ENCODE data around the gene RMDN2. TPM values are rescaled to one million over a fixed set of nuclear protein-coding genes. Genes with fewer than 3 reads are reported as not detected.
A peak's percentile ranks its signal among the peaks of the same experiment; 100 is the strongest.

The RMDN2 gene
- total and polyA plus RNA-seq, 4 donors, result 7.3 to 30.6 (median 13.3) TPM

- Histone ChIP-seq H3K27me3 (ENCODE audit: control insufficient read depth in 4 of 4, insufficient read depth in 4 of 4, low read length in 3 of 4) (no peaks in the 10 kb centered on the region), H3K27ac (ENCODE audit: low read depth in 1 of 2, low read length in 2 of 2) (no peak overlapping the region), H3K4me3 (ENCODE audit: low read depth in 1 of 3, low read length in 3 of 3) (no peak overlapping the region), H3K4me1 (ENCODE audit: control insufficient read depth in 4 of 4, insufficient read depth in 4 of 4, low read length in 3 of 4) (peaks cover 0 to 3% (median 1%) of the 10 kb centered on the region in 4 donors), H3K36me3 (ENCODE audit: control insufficient read depth in 4 of 4, insufficient read depth in 3 of 4, low read depth in 1 of 4, low read length in 3 of 4) (no peaks in the 10 kb centered on the region), H3K9ac (ENCODE audit: low read depth in 1 of 2, low read length in 2 of 2) (no peak overlapping the region), H3K9me3 (ENCODE audit: control insufficient read depth in 4 of 4, low read length in 3 of 4) (no peaks in the 10 kb centered on the region)
- 95% methylated on average over 1 of the region's 1 CpG for WGBS
- TF ChIP-seq HNF4A (conservative IDR thresholded peaks at IDR 0.05), result no peak
- TF ChIP-seq YY1 (IDR thresholded peaks at IDR 0.05), result no peak
- no peak for DNase-seq (ENCODE audit: low spot score)
Measured at GRCh38 chr2:37984176-37984575, 59.1 kb downstream of the RMDN2 start.

- TF ChIP-seq RAD21 (IDR thresholded peaks at IDR 0.05) (peak; percentile 10 to 32), HNF4G (IDR thresholded peaks at IDR 0.05) (no peak)
- Histone ChIP-seq H3K27me3 (ENCODE audit: control insufficient read depth in 4 of 4, insufficient read depth in 4 of 4, low read length in 3 of 4) (no peaks in the 10 kb centered on the region), H3K27ac (ENCODE audit: low read depth in 1 of 2, low read length in 2 of 2) (no peak overlapping the region), H3K4me1 (ENCODE audit: control insufficient read depth in 4 of 4, insufficient read depth in 4 of 4, low read length in 3 of 4) (peaks cover 0 to 3% (median 1%) of the 10 kb centered on the region in 4 donors), H3K9ac (ENCODE audit: low read depth in 1 of 2, low read length in 2 of 2) (no peak overlapping the region), H3K9me3 (ENCODE audit: control insufficient read depth in 4 of 4, low read length in 3 of 4) (no peaks in the 10 kb centered on the region), H3K36me3 (ENCODE audit: control insufficient read depth in 4 of 4, insufficient read depth in 3 of 4, low read depth in 1 of 4, low read length in 3 of 4) (no peaks in the 10 kb centered on the region), H3K4me3 (ENCODE audit: low read depth in 1 of 3, low read length in 3 of 3) (no peak overlapping the region)
- no peak for DNase-seq (ENCODE audit: low spot score)
Measured at GRCh38 chr2:37984589-37984988, 59.5 kb downstream of the RMDN2 start.

- WGBS, result 70% methylated on average over 1 of the region's 1 CpG
- TF ChIP-seq TAF1 (conservative IDR thresholded peaks at IDR 0.05) (no peak), CTCF (IDR thresholded peaks at IDR 0.05; ENCODE audit: low read depth, low read length, missing input control) (no peak), YY1 (IDR thresholded peaks at IDR 0.05) (no peak), NR2F2 (IDR thresholded peaks at IDR 0.05) (no peak), HNF4G (IDR thresholded peaks at IDR 0.05) (no peak), FOXA2 (IDR thresholded peaks at IDR 0.05) (no peak), RAD21 (IDR thresholded peaks at IDR 0.05) (no peak), GABPA (IDR thresholded peaks at IDR 0.05 in 1 of 2, conservative IDR thresholded peaks at IDR 0.05 in 1 of 2) (no peak), RXRA (IDR thresholded peaks at IDR 0.05) (no peak), SP1 (IDR thresholded peaks at IDR 0.05) (no peak), HNF4A (conservative IDR thresholded peaks at IDR 0.05) (no peak), EGR1 (IDR thresholded peaks at IDR 0.05; ENCODE audit: low read depth in 2 of 2) (no peak)
- TF ChIP-seq, protein P1, sequence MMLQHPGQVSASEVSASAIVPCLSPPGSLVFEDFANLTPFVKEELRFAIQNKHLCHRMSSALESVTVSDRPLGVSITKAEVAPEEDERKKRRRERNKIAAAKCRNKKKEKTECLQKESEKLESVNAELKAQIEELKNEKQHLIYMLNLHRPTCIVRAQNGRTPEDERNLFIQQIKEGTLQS (IDR thresholded peaks at IDR 0.05), result no peak
- TF ChIP-seq, protein P2, sequence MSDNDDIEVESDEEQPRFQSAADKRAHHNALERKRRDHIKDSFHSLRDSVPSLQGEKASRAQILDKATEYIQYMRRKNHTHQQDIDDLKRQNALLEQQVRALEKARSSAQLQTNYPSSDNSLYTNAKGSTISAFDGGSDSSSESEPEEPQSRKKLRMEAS (IDR thresholded peaks at IDR 0.05), result no peak
- TF ChIP-seq, protein P3, sequence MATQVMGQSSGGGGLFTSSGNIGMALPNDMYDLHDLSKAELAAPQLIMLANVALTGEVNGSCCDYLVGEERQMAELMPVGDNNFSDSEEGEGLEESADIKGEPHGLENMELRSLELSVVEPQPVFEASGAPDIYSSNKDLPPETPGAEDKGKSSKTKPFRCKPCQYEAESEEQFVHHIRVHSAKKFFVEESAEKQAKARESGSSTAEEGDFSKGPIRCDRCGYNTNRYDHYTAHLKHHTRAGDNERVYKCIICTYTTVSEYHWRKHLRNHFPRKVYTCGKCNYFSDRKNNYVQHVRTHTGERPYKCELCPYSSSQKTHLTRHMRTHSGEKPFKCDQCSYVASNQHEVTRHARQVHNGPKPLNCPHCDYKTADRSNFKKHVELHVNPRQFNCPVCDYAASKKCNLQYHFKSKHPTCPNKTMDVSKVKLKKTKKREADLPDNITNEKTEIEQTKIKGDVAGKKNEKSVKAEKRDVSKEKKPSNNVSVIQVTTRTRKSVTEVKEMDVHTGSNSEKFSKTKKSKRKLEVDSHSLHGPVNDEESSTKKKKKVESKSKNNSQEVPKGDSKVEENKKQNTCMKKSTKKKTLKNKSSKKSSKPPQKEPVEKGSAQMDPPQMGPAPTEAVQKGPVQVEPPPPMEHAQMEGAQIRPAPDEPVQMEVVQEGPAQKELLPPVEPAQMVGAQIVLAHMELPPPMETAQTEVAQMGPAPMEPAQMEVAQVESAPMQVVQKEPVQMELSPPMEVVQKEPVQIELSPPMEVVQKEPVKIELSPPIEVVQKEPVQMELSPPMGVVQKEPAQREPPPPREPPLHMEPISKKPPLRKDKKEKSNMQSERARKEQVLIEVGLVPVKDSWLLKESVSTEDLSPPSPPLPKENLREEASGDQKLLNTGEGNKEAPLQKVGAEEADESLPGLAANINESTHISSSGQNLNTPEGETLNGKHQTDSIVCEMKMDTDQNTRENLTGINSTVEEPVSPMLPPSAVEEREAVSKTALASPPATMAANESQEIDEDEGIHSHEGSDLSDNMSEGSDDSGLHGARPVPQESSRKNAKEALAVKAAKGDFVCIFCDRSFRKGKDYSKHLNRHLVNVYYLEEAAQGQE (IDR thresholded peaks at IDR 0.05), result no peak
- H3K27me3 ChIP-seq (ENCODE audit: control insufficient read depth in 4 of 4, insufficient read depth in 4 of 4, low read length in 3 of 4), result no peaks in the 10 kb centered on the region
Measured at GRCh38 chr2:37985333-37985732, 60.2 kb downstream of the RMDN2 start.

More at GRCh38 chr2:37985333-37985732, 60.2 kb downstream of the RMDN2 start:
- H3K9me3 ChIP-seq (ENCODE audit: control insufficient read depth in 4 of 4, low read length in 3 of 4), result no peaks in the 10 kb centered on the region
- H3K36me3 ChIP-seq (ENCODE audit: control insufficient read depth in 4 of 4, insufficient read depth in 3 of 4, low read depth in 1 of 4, low read length in 3 of 4), result no peaks in the 10 kb centered on the region
- DNase-seq (ENCODE audit: low spot score), result no peak
- no peak overlapping the region for H3K27ac ChIP-seq (ENCODE audit: low read depth in 1 of 2, low read length in 2 of 2)
- H3K9ac ChIP-seq (ENCODE audit: low read depth in 1 of 2, low read length in 2 of 2), result no peak overlapping the region
- H3K4me3 ChIP-seq (ENCODE audit: low read depth in 1 of 3, low read length in 3 of 3), result no peak overlapping the region
- peaks cover 0 to 3% (median 1%) of the 10 kb centered on the region in 4 donors for H3K4me1 ChIP-seq (ENCODE audit: control insufficient read depth in 4 of 4, insufficient read depth in 4 of 4, low read length in 3 of 4)

Measured in liver (tissue), 9 donors.